HG03159 (cell line): ENCODE results near the gene KIF1A.

Source experiments
- ATAC-seq: cut with Tn5 transposase; IDR thresholded peaks from one replicate; pipeline ENCODE4 v1.9.1; 2021; ENCODE audit warnings: mild to moderate bottlenecking, moderate library complexity; ENCODE audit not compliant: unreplicated experiment

KIF1A gene

GRCh38 chr2:240737958-240738357 lies 82.1 kb downstream of the KIF1A start:
- ATAC-seq: no peak

- ATAC-seq: no peak
Measured at GRCh38 chr2:240737512-240737911, 82.5 kb downstream of the KIF1A start.

GRCh38 chr2:240736281-240737250 lies 83.5 kb downstream of the KIF1A start:
- no peak for ATAC-seq

- no peak for ATAC-seq
Measured at GRCh38 chr2:240735476-240735875, 84.5 kb downstream of the KIF1A start.

GRCh38 chr2:240734756-240735155 lies 85.3 kb downstream of the KIF1A start:
- no peak for ATAC-seq

GRCh38 chr2:240733803-240734495 lies 86.1 kb downstream of the KIF1A start:
- no peak for ATAC-seq

- ATAC-seq: no peak
Measured at GRCh38 chr2:240732911-240733622, 87.0 kb downstream of the KIF1A start.

GRCh38 chr2:240732184-240732583 lies 87.8 kb downstream of the KIF1A start:
- no peak for ATAC-seq

GRCh38 chr2:240731178-240731545 lies 88.9 kb downstream of the KIF1A start:
- no peak for ATAC-seq

- no peak for ATAC-seq
Measured at GRCh38 chr2:240730501-240731177, 89.4 kb downstream of the KIF1A start.

GRCh38 chr2:240728827-240729226 lies 91.2 kb downstream of the KIF1A start:
- ATAC-seq: no peak

GRCh38 chr2:240728361-240728760 lies 91.7 kb downstream of the KIF1A start:
- ATAC-seq: no peak

- no peak for ATAC-seq
Measured at GRCh38 chr2:240727913-240728312, 92.1 kb downstream of the KIF1A start.

GRCh38 chr2:240727439-240727838 lies 92.6 kb downstream of the KIF1A start:
- no peak for ATAC-seq

GRCh38 chr2:240726876-240727275 lies 93.1 kb downstream of the KIF1A start:
- no peak for ATAC-seq

- ATAC-seq: no peak
Measured at GRCh38 chr2:240725671-240726070, 94.3 kb downstream of the KIF1A start.

- no peak for ATAC-seq
Measured at GRCh38 chr2:240725266-240725665, 94.8 kb downstream of the KIF1A start.

GRCh38 chr2:240724431-240724830 lies 95.6 kb downstream of the KIF1A start:
- ATAC-seq: no peak

GRCh38 chr2:240723851-240724250 lies 96.2 kb downstream of the KIF1A start:
- no peak for ATAC-seq

- no peak for ATAC-seq
Measured at GRCh38 chr2:240722796-240723735, 97.0 kb downstream of the KIF1A start.
